Renal pelvis (tissue), 4 donors: Measurements from ENCODE around the gene TMEM178B. TPM values are rescaled to one million over a fixed set of nuclear protein-coding genes. Genes with fewer than 3 reads are reported as not detected.

ENCODE experiments used
- DNase-seq: peaks from one replicate; pipeline ENCODE4 v3.0.0-alpha.2; 2013
- polyA plus RNA-seq, 3 donors: library from polyadenylated mRNA; unstranded; fragments of 120-200 nt; gene quantifications; one replicate each; pipeline ENCODE4 v1.2.1, GENCODE V29; 2013; ENCODE audit not compliant: insufficient read length in 3 of 3

The TMEM178B gene
- polyA plus RNA-seq, 3 donors: 0.27 to 0.38 (median 0.34) TPM

DNA sequence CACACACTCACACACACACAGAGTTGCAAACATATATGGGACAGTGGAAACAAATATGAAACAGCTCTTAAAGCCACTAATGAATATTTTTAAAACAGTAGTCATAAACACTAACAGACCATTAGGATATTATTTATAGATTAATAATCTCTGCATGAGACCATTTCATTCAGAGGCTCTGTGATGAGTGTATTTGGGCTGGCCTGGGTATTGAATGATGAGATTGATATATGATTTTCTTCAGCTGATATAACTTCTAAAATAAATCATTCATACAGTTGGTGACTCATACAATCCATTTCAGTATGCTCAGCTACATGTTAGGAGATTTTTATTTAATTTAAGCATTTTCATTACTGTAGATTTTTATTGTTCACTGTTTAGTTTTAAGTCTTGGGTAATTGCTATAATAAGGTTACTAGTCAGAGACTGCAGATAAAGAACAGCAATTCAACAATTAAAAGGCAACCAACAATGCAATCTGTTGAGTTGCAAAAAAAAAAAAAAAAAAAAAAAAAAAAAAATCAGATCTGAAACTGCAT, 452.2 kb downstream of the TMEM178B start:
- DNase-seq: no peak

DNA sequence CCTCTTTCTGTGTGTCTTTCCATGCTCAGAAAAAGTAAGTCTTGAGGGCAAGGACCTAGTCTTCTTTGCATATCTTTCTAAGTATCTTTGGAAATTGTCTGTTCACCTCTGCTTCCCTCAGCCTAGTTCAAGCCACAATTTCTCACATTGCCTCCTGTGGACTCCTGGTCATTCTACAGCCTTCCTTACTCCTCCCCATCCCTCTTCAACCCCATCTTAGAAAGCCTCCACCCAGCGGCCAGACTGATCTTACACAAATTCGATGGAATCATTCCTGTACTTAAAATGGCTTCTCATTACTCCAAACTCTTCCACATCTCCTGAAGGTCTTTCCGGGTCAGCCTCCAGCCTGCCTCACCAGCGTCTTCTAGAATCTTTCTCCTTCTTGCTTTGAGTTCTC, 453.2 kb downstream of the TMEM178B start:
- no peak for DNase-seq

DNA sequence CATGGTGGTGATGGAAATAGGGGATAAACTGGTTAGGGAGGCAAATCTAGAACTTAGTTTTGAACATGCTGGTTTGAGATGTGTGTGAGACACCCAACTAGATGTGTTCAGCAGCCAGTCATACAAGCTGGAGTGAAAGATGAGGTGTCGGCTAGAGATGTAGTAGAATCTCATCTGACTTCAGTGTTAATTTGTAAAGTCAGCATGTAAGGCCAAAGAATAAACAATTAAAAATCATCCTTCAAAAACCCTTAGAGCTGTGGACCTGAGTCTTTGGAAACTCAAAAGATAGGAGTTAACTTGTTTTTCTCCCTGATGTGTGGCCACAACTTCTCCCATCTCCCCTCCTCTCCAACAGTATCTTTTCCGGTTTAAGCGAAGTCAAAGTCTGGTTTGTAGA, 454.5 kb downstream of the TMEM178B start:
- no peak for DNase-seq

Other genes with a start within 250 kb of the TMEM178B start
- 10 to 100 TPM; 20.9 to 29.2 (median 26.6) TPM for gene BRAF, start 149.1 kb upstream of the TMEM178B start, polyA plus RNA-seq
- gene MRPS33, start 59.1 kb upstream of the TMEM178B start, polyA plus RNA-seq: 10 to 100 TPM; 71.7 to 79.9 (median 77.6) TPM